GM19193 (cell line): ENCODE data around the gene ZNF770.

Experiments
- POLR2A ChIP-seq: IDR thresholded peaks from 4 replicates; pipeline ENCODE4 v1.6.1; 2011; ENCODE audit not compliant: insufficient read depth, insufficient read length; ENCODE audit errors: extremely low read depth

Gene ZNF770

GRCh38 chr15:34993412-34993811 lies 5.3 kb upstream of the ZNF770 start:
- TF ChIP-seq POLR2A, result no peak

DNA sequence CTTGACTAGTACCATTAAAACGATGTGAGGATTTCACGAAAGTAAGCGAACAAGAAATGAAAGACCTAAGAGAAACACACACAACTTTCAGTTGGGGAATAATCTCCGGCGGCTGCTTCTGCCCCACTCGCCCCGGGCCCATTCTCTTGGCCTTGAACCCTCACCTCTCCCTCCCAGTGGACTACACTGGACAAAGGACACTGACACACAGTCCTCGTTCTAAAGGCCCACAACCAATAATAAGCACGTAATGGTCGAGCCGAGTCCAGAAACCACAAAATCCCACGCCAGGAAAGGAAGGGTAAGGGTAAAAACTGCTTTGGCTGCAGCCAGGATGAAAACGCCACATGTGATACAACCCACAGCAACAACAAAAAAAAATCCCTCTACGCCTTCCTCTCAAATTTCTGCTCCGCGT lies 469 bp downstream of the ZNF770 start:
- TF ChIP-seq POLR2A, result no peak

DNA sequence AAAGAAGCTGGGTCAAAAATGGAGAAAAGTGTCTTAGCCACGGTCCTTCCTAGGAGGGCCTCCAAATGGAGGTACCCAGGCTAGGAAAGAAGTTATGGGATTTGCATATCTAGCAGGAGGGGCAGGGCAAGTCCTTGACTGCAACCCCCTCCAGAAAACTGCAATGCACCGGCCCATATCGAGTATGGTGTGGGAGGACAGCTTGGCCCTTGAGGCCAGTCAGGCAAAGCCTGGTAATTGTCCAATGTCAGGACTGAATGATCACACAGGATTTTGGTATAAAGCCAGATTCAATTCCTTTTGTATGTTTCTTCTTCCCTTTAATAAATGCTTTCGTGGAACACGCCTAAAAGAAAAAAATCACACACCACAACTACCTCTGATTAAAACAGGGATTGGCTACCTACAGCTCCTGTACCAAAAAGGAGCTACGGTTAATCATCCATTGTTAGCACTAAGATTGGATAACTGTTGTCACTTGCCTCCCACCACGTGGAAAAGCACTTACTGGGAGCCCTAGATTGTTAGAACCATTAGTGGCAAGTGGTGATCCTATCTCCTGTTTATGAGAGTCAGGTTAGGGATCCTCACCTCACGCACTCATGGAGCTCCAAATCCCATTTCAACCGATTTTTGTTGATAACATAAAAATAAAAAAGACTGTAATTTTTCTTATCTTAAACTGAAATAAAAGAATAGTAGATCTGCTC lies 1.2 kb downstream of the ZNF770 start:
- no peak for TF ChIP-seq POLR2A

- TF ChIP-seq POLR2A, result no peak
Measured at GRCh38 chr15:34986326-34986725, 1.8 kb downstream of the ZNF770 start.

- TF ChIP-seq POLR2A, result no peak
Measured at GRCh38 chr15:34984889-34985630, 3.0 kb downstream of the ZNF770 start.

DNA sequence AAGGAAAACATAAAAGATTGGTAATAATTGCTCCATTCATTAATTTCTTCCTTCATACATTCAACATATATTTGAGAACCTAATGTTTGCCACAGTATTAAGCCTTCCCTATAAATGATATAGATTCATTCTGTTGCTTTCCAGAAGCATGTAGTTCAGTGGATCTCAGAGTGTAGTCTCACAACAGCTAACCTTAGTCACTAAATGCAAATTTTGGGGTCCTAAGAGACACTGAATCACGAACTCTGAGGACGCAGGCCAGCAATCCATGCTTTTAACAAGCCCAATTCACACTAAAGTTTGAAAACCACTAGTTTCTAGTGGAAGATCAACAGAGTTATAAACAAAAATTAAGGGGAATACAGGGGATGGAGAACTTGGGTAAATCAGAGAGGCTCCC lies 11.3 kb downstream of the ZNF770 start:
- no peak for TF ChIP-seq POLR2A

DNA sequence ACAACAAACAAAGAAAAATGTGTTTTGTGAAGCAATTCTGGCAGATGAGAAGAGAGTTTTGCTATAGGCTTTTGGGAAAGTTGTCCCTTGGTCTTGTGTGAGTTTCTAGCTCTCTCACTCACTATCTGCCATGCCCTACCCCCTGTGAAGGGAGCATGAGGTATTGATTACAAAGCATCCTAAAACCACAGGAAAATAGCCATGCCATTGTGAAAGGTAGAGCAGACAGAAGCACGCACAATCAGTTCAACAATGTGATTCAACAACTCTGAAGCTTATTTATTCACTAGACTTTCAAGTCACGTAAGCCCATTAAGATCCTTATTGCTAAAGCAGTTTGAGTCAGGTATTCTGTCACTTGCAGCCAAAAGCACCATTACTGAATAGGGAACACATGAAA lies 12.0 kb downstream of the ZNF770 start:
- no peak for TF ChIP-seq POLR2A

- TF ChIP-seq POLR2A, result no peak
Measured at GRCh38 chr15:34973512-34973911, 14.6 kb downstream of the ZNF770 start.

DNA sequence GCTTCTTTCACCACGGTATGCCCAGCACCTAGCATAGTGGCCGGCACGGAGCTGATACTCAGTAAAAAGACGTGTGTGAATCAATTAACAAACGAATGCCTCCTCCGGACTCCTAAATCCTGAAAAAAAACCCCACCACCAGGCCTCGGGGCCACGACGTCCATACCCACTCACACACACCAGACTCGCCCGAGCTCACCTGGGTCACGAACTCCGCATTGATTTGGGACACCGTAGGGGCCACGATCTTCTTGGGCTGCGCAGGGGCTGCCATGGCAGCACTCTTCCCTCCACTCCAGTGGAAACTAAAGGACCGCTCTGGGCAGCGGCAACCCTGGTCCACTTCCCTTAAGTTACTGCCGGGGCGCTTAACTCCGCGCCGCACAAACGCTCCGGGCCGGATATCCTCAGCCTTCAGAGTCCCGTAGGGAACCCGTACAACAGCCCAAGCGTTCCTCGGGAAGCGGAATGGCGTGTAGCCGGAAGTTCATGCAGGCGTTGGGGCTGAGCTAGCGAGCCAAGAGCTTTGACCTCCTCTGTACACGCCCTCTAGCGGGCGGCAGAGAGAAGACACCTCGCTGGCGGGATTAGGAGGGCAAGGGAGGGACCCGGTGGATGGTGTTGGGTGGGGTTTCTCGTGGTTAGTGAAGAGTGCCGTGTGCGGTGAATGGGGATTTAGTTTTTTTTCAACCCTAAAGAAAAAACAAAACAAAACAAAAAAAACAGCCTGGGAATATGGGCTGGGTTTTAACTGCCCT lies 18.6 kb downstream of the ZNF770 start, which contains the start of gene AQR:
Gene AQR, minus strand, starts transcription at position 403 of the 758 bp plus-strand sequence. Its CDS starts 129 bp downstream, at position 274.
- peak; percentile 94 for TF ChIP-seq POLR2A

GRCh38 chr15:34964277-34964676 lies 23.8 kb downstream of the ZNF770 start:
- no peak for TF ChIP-seq POLR2A

GRCh38 chr15:34953851-34954250 lies 34.2 kb downstream of the ZNF770 start:
- TF ChIP-seq POLR2A, result no peak

DNA sequence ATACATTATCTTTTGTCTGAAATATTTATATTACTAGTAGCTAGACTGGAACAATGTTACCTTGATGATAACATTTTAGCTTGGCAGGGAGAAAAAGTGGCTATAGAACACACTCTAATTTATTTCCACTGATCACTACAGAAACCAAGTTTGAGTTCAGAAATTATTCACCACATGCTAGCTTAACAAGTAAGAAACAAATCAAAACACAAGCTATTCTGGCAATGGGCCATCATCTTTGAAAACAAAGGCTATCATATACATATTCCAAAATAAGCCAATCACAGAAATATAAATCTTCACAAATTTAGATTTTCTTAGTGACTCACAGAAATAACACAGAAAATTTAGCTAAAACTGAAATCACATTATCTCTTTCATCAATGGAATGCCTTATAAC lies 35.6 kb downstream of the ZNF770 start:
- TF ChIP-seq POLR2A, result no peak

- TF ChIP-seq POLR2A, result no peak
Measured at GRCh38 chr15:34951993-34952392, 36.1 kb downstream of the ZNF770 start.

DNA sequence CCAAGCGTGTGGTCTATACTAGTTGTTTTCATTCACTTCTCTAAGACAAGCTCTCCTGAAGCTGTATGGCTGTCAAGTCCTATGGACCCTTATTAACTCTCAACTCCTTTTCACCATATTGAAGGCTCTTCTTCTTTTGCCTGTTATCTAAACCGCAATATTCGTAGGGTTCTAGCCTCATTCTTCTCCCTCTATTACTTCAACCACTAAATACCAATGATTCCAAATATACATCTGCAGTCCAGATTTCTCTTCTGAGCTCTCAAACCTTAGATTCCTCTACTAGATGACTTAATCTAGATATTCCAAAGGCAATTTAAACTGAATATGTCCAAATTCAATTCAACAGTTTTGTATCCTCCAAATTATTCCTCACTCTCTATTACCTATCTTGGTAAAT lies 43.2 kb downstream of the ZNF770 start:
- TF ChIP-seq POLR2A, result no peak

DNA sequence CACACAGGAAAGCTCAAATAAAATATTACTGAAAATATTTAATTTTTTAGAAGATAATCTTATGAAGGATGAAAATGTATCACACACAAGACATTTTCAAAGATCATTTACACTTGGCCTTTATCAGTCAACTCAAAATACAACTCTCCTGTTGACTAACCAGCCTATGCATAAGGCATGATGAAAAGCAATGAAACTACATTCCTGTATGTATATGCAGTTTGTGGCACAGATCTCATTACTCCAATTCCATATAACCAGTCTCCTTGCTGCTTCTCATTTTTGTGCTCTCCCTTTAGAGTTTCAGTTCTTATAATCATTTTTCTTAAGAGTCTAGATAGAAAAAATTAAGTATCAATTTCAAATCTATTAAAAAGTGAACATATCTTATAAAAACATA lies 44.4 kb downstream of the ZNF770 start:
- no peak for TF ChIP-seq POLR2A
